IPS-20b (cell line): ENCODE results near the gene LEMD1.

Experiments used
- H3K27ac ChIP-seq: one replicate; pipeline ENCODE4 v1.5.1; 2013; ENCODE audit warnings: low read length
- H3K27me3 ChIP-seq: 2 replicates; pipeline ENCODE4 v1.6.1; 2013; ENCODE audit warnings: mild to moderate bottlenecking, low read length, inconsistent platforms; ENCODE audit not compliant: insufficient read depth
- H3K36me3 ChIP-seq: 2 replicates; pipeline ENCODE4 v1.6.1; 2013; ENCODE audit warnings: low read depth, mild to moderate bottlenecking, inconsistent platforms, low read length, moderate library complexity; ENCODE audit not compliant: insufficient read depth
- H3K4me1 ChIP-seq: 2 replicates; pipeline ENCODE4 v1.6.1; 2013; ENCODE audit warnings: mild to moderate bottlenecking, control low read depth, inconsistent platforms, low read length, moderate library complexity; ENCODE audit not compliant: insufficient read depth
- H3K4me3 ChIP-seq: 2 replicates; pipeline ENCODE4 v1.5.1; 2013; ENCODE audit warnings: mild to moderate bottlenecking, low read length, inconsistent platforms
- H3K9ac ChIP-seq: 2 replicates; pipeline ENCODE4 v1.6.1; 2013; ENCODE audit warnings: low read depth, mild to moderate bottlenecking, inconsistent platforms, low read length, moderate library complexity
- H3K9me3 ChIP-seq: 2 replicates; pipeline ENCODE4 v1.6.1; 2013; ENCODE audit warnings: mild to moderate bottlenecking, low read depth, low read length, inconsistent platforms; ENCODE audit not compliant: insufficient read depth

The LEMD1 gene

DNA sequence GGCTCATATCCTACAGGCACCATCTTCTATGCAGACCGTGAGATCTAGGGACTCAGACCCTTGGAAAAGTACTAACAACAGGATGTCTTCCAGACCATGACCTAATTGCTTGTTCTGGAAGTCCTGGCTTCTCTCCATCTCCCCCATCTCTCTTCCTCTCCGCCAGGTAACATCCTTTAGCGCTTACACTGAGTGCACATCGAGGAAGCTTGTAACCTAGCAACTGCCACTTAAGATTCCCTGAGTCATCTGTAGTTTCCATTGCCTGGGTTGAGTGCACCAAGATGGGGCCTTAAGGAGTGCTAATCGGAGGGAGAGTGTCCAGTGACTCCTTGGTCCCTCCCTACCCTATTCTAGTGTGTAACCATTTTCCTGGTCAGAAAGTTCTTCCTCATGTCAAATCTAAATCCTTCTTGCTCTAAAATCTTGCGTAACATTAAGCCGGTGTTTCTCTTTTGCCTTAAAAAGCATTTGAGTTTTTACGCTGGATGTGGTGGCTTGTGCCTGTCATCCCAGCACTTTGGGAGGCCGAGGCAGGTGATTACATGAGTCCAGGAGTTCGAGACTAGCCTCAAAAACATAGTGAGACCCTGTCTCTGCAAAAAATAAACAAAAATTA is 74.8 kb downstream of the LEMD1 start:
- no peaks in the 10 kb centered on the region for H3K36me3 ChIP-seq
- H3K9me3 ChIP-seq, result no peaks in the 10 kb centered on the region
- no peak overlapping the region for H3K4me3 ChIP-seq
- peaks cover 54% of the 10 kb centered on the region for H3K27me3 ChIP-seq
- H3K4me1 ChIP-seq, result peaks cover 30% of the 10 kb centered on the region; the same call in 1 of the 2 replicates
- H3K27ac ChIP-seq, result no peak overlapping the region
- no peak overlapping the region for H3K9ac ChIP-seq

- Histone ChIP-seq H3K27ac (no peak overlapping the region), H3K9me3 (no peaks in the 10 kb centered on the region), H3K27me3 (peaks cover 57% of the 10 kb centered on the region), H3K4me1 (peaks cover 24% of the 10 kb centered on the region; the same call in 1 of the 2 replicates), H3K4me3 (no peak overlapping the region), H3K9ac (no peak overlapping the region), H3K36me3 (no peaks in the 10 kb centered on the region)
These were observed 76.1 kb downstream of the LEMD1 start for GRCh38 chr1:205345761-205346160.

GRCh38 chr1:205344066-205344928 is 77.6 kb downstream of the LEMD1 start:
- H3K4me3 ChIP-seq, result peak overlapping the region; percentile 68
- 0 out of 2 replicates have a peak overlapping the region, but pooled peaks have one; percentile 22 for H3K9ac ChIP-seq
- peaks cover 12% of the 10 kb centered on the region; the same call in 1 of the 2 replicates for H3K4me1 ChIP-seq
- H3K27me3 ChIP-seq, result peaks cover 57% of the 10 kb centered on the region
- no peaks in the 10 kb centered on the region for H3K36me3 ChIP-seq
- no peak overlapping the region for H3K27ac ChIP-seq
- H3K9me3 ChIP-seq, result no peaks in the 10 kb centered on the region

DNA sequence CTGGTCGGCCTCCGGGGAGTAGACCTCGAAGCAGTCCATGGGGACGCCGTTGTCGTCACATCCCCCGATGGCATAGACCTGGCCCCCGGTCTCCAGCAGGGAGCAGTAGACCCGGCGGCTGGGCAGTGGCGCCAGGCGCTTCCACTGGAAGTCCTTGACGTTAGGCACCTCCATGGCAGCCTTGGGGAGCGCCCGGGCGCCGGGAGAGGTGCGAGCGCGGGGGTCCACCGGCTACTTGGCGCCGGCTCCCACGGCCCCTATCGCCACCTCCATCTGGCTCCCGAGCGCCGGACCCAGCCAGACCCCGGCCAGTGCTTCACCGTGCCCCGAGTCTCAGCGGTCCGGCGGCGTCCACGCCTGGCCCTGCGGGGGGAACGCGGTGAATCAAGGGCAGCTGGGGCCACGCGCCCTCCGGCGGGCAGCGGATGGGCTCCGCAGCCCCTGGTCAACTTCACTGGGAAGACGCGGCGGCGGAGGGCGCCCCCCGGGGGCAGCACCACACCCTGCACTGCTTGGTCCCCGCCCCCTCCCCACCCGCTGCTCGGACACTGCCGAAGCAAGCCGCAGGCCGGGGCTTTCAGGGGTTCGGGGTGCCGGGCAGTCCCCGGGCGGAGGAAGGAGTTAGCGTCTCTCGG is 78.3 kb downstream of the LEMD1 start:
- no peaks in the 10 kb centered on the region for H3K9me3 ChIP-seq
- H3K36me3 ChIP-seq, result no peaks in the 10 kb centered on the region
- peaks cover 6% of the 10 kb centered on the region; the same call in 1 of the 2 replicates for H3K4me1 ChIP-seq
- H3K9ac ChIP-seq, result no peak overlapping the region
- H3K4me3 ChIP-seq, result peak overlapping the region; percentile 68; the same call in 1 of the 2 replicates
- no peak overlapping the region for H3K27ac ChIP-seq
- H3K27me3 ChIP-seq, result peaks cover 57% of the 10 kb centered on the region

GRCh38 chr1:205342986-205343385 is 78.9 kb downstream of the LEMD1 start:
- no peaks in the 10 kb centered on the region for H3K36me3 ChIP-seq
- H3K4me3 ChIP-seq, result peak overlapping the region; percentile 68; the same call in 1 of the 2 replicates
- H3K4me1 ChIP-seq, result peaks cover 6% of the 10 kb centered on the region; the same call in 1 of the 2 replicates
- H3K9me3 ChIP-seq, result no peaks in the 10 kb centered on the region
- H3K27me3 ChIP-seq, result peaks cover 57% of the 10 kb centered on the region
- H3K27ac ChIP-seq, result no peak overlapping the region
- no peak overlapping the region for H3K9ac ChIP-seq

- Histone ChIP-seq H3K4me1 (peaks cover 9% of the 10 kb centered on the region; the same call in 1 of the 2 replicates), H3K4me3 (no peak overlapping the region), H3K27me3 (peaks cover 40% of the 10 kb centered on the region), H3K36me3 (no peaks in the 10 kb centered on the region), H3K9ac (no peak overlapping the region), H3K27ac (no peak overlapping the region), H3K9me3 (no peaks in the 10 kb centered on the region)
These were observed 81.2 kb downstream of the LEMD1 start for GRCh38 chr1:205340676-205341075.

DNA sequence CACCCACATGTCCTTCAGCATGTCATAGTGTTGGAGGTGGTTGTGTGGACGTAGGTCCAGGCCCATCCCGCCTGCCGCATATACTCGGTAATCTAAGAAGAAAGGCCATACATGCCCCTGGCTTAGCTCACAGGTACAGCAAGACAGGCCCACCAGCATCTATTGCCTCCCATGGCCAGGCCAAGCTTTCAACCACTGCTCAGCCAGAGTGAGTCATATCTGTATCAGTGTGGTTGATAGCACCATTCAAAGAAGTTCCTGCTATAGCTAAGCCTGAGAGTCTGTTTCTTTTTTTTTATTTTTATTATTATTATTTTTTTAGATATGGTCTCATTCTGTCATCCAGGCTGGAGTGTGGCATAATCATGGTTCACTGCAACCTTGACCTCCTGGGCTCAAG is 82.1 kb downstream of the LEMD1 start:
- no peaks in the 10 kb centered on the region for H3K9me3 ChIP-seq
- no peaks in the 10 kb centered on the region for H3K36me3 ChIP-seq
- H3K27me3 ChIP-seq, result peaks cover 30% of the 10 kb centered on the region
- no peak overlapping the region for H3K4me3 ChIP-seq
- no peak overlapping the region for H3K27ac ChIP-seq
- H3K9ac ChIP-seq, result no peak overlapping the region
- peaks cover 9% of the 10 kb centered on the region; the same call in 1 of the 2 replicates for H3K4me1 ChIP-seq

DNA sequence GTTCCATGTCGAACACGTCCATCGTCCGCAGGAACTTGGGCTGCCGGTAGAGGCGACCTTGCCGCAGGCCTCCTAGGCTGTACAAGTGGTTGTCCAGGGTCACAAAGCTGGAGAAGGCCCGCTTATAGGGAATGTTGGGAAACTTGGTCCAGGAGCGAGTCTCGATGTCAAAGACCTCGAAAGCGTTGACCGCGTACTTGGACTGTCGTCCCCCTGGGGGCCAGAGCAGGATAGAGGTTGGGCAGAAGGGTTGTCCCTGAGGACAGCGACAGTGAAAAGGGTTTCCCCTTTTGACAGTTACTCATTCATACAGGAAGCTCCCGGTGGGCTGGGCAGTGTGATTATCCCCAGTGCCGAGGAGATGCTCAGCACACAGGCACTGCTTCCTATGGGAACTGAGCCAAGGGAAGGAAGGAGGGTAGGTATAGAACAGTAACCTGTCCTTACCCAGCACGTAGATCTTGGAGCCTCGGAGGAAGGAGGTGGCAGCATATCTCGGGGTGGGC is 82.6 kb downstream of the LEMD1 start:
- Histone ChIP-seq H3K9ac (no peak overlapping the region), H3K4me1 (peaks cover 9% of the 10 kb centered on the region; the same call in 1 of the 2 replicates), H3K27ac (no peak overlapping the region), H3K36me3 (no peaks in the 10 kb centered on the region), H3K4me3 (no peak overlapping the region), H3K27me3 (peaks cover 25% of the 10 kb centered on the region), H3K9me3 (no peaks in the 10 kb centered on the region)

DNA sequence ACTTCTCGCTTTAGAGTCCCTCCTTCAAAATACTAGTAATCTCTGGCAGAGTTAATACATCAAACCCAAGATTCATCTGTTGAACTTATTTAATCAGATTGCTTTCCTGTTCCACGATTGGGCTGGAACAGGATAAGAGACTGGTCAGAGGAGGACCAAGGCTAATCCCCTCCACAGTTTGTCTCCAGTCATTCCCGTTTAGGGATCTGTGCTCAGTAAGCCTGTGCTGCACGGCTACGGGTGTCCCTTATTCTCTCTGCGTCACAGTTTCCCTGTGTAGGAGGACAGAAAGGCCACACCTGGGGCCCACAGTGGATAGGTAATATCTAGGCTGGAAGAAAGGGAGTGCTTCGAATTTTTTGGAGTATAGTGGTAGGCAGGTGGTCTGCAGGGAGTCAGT is 83.8 kb downstream of the LEMD1 start:
- H3K27ac ChIP-seq, result no peak overlapping the region
- peaks cover 9% of the 10 kb centered on the region; the same call in 1 of the 2 replicates for H3K4me1 ChIP-seq
- H3K9ac ChIP-seq, result no peak overlapping the region
- no peaks in the 10 kb centered on the region for H3K9me3 ChIP-seq
- H3K4me3 ChIP-seq, result no peak overlapping the region
- no peaks in the 10 kb centered on the region for H3K36me3 ChIP-seq
- H3K27me3 ChIP-seq, result peaks cover 13% of the 10 kb centered on the region

DNA sequence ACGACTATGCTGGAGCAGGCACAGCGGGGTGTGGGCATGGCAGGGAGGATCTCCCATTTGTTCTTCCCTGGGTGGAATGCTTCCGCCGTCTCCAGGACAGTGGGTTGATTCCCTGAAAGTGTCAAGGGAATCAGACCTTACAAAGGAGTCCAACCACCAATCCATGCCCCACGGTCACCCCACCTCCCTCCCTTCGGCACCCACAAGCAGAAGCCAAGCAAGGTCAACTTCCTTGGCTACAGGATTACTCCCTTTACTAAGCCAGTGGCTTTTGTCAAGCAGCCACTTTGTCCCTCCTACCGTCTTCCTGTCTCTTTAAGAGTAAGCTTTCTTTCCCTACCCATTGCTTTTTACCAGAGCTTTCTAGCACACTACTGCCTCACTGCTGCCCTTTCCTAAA is 84.4 kb downstream of the LEMD1 start:
- no peak overlapping the region for H3K4me3 ChIP-seq
- H3K9me3 ChIP-seq, result no peaks in the 10 kb centered on the region
- H3K4me1 ChIP-seq, result peaks cover 9% of the 10 kb centered on the region; the same call in 1 of the 2 replicates
- H3K27me3 ChIP-seq, result peaks cover 8% of the 10 kb centered on the region
- no peak overlapping the region for H3K9ac ChIP-seq
- H3K36me3 ChIP-seq, result no peaks in the 10 kb centered on the region
- no peak overlapping the region for H3K27ac ChIP-seq

- Histone ChIP-seq H3K36me3 (no peaks in the 10 kb centered on the region), H3K27ac (no peak overlapping the region), H3K9me3 (no peaks in the 10 kb centered on the region), H3K4me3 (no peak overlapping the region), H3K4me1 (peaks cover 9% of the 10 kb centered on the region; the same call in 1 of the 2 replicates), H3K9ac (no peak overlapping the region), H3K27me3 (no peaks in the 10 kb centered on the region)
These were observed 86.2 kb downstream of the LEMD1 start for GRCh38 chr1:205335692-205336091.
